ENCODE results near the gene DGKB.

DNA sequence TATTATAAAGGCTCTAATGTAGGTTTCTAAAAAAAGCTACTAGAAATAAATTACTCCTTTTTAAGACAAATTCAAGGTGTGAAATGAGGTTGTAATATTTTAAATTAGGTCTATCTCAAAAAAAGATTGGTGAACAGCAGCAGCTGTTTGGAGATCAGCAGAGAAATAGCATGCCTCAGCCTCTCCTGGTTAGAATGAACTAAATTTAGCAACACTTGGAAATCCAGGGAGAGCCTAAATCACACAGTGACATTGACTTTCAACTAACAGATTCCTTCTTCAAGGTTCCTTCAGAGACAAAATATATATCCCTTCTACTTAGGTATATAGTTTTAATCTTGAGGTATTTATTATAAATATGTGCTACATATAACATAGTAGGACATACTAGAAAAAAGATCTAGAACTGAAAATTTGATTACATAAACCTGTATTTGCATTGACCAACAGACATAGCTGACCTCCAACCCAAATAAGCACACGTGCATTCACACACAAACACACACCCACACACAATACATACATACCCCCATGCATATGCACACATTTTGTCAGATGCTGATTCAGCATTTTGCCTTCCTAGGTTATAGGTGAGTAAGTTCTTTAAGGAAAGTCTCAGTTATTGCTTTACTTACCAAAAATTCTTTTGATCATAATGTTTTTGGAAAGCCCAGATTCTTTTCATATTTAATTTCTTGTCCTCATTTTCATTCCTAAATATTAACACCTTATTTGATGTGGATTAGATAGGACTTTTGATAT is 47.3 kb downstream of the DGKB start:
- TF ChIP-seq EZH2 (IDR thresholded peaks at IDR 0.05; ENCODE audit: borderline replicate concordance), result no peak
- TF ChIP-seq, protein P1, sequence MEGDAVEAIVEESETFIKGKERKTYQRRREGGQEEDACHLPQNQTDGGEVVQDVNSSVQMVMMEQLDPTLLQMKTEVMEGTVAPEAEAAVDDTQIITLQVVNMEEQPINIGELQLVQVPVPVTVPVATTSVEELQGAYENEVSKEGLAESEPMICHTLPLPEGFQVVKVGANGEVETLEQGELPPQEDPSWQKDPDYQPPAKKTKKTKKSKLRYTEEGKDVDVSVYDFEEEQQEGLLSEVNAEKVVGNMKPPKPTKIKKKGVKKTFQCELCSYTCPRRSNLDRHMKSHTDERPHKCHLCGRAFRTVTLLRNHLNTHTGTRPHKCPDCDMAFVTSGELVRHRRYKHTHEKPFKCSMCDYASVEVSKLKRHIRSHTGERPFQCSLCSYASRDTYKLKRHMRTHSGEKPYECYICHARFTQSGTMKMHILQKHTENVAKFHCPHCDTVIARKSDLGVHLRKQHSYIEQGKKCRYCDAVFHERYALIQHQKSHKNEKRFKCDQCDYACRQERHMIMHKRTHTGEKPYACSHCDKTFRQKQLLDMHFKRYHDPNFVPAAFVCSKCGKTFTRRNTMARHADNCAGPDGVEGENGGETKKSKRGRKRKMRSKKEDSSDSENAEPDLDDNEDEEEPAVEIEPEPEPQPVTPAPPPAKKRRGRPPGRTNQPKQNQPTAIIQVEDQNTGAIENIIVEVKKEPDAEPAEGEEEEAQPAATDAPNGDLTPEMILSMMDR (IDR thresholded peaks at IDR 0.05; ENCODE audit: poor library complexity), result no peak
- TF ChIP-seq EZH2phosphoT487 (IDR thresholded peaks at IDR 0.05; ENCODE audit: low read depth, severe bottlenecking, unreplicated experiment), result no peak
